Keratinocyte (primary cell): ENCODE measurements around the gene MARCHF11. TPM values are rescaled to one million over a fixed set of nuclear protein-coding genes. Genes with fewer than 3 reads are reported as not detected.

Source experiments
- DNase-seq: peaks from one replicate; pipeline ENCODE4 v3.0.0-alpha.2; 2011; ENCODE audit warnings: low read depth, missing footprints, low spot score
- FAIRE-seq: peaks from 2 replicates; lab custom pipeline; 2011; peaks lifted over from hg19 to GRCh38; lab: Jason Lieb, UNC
- H2AFZ ChIP-seq: 2 replicates; pipeline ENCODE4 v1.6.0; 2012; ENCODE audit warnings: low read length, control low read depth, inconsistent platforms; ENCODE audit not compliant: control insufficient read depth
- H3K27ac ChIP-seq: 2 replicates; pipeline ENCODE4 v1.5.1; 2011; ENCODE audit warnings: low read length; ENCODE audit not compliant: control insufficient read depth, insufficient read depth
- H3K27me3 ChIP-seq: 3 replicates; pipeline ENCODE4 v1.6.0; 2011; ENCODE audit warnings: low read length; ENCODE audit not compliant: control insufficient read depth, insufficient read depth; ENCODE audit errors: extremely low read depth
- H3K36me3 ChIP-seq, 2 experiments: 2 replicates in 1 of 2; 3 replicates in 1 of 2; pipeline ENCODE4 v1.5.1; 2011; ENCODE audit warnings: low read length in 2 of 2, mild to moderate bottlenecking in 1 of 2; ENCODE audit not compliant: control insufficient read depth in 2 of 2, insufficient read depth in 2 of 2; ENCODE audit errors: extremely low read depth in 1 of 2
- H3K4me1 ChIP-seq: 3 replicates; pipeline ENCODE4 v1.5.1; 2011; ENCODE audit warnings: low read length; ENCODE audit not compliant: control insufficient read depth, insufficient read depth; ENCODE audit errors: extremely low read depth
- H3K4me2 ChIP-seq: 3 replicates; pipeline ENCODE4 v1.6.0; 2011; ENCODE audit warnings: low read depth, low read length; ENCODE audit not compliant: control insufficient read depth, insufficient read depth; ENCODE audit errors: extremely low read depth
- H3K4me3 ChIP-seq, 3 experiments: fragments of 200-600 bp in 1 of 3; sonication (generic) in 1 of 3; 2 replicates in 2 of 3; 3 replicates in 1 of 3; pipeline ENCODE4 v1.5.1; 2011 to 2016; ENCODE audit warnings: low read length in 3 of 3, mild to moderate bottlenecking in 3 of 3, control low read depth in 2 of 3, inconsistent platforms in 1 of 3, low read depth in 1 of 3, mixed read lengths in 1 of 3, mixed run types in 1 of 3, moderate library complexity in 1 of 3; ENCODE audit not compliant: control insufficient read depth in 2 of 3, insufficient read depth in 2 of 3; ENCODE audit errors: extremely low read depth in 1 of 3
- H3K79me2 ChIP-seq: 2 replicates; pipeline ENCODE4 v1.6.0; 2012; ENCODE audit warnings: low read length; ENCODE audit not compliant: control insufficient read depth, insufficient read depth
- H3K9ac ChIP-seq: 3 replicates; pipeline ENCODE4 v1.6.0; 2011; ENCODE audit warnings: low read length; ENCODE audit not compliant: control insufficient read depth, insufficient read depth; ENCODE audit errors: extremely low read depth
- H3K9me1 ChIP-seq: 3 replicates; pipeline ENCODE4 v1.6.0; 2011; ENCODE audit warnings: low read length; ENCODE audit not compliant: control insufficient read depth, insufficient read depth; ENCODE audit errors: extremely low read depth
- H3K9me3 ChIP-seq: 2 replicates; pipeline ENCODE4 v1.5.1; 2012; ENCODE audit warnings: low read depth, low read length; ENCODE audit not compliant: control insufficient read depth
- H4K20me1 ChIP-seq: 3 replicates; pipeline ENCODE4 v1.6.0; 2011; ENCODE audit warnings: low read length; ENCODE audit not compliant: control insufficient read depth, insufficient read depth; ENCODE audit errors: extremely low read depth
- CTCF ChIP-seq, 3 experiments: IDR thresholded peaks in 1 of 3; conservative IDR thresholded peaks in 1 of 3; optimal IDR thresholded peaks in 1 of 3; 2 replicates in 2 of 3; 3 replicates in 1 of 3; pipeline versions ENCODE3 to v1.5.1; 2011; ENCODE audit warnings: low read length in 3 of 3, mild to moderate bottlenecking in 3 of 3, moderate library complexity in 2 of 3, control low read depth in 1 of 3, inconsistent platforms in 1 of 3; ENCODE audit not compliant: insufficient read depth in 2 of 3; ENCODE audit errors: extremely low read depth in 1 of 3
- EZH2 ChIP-seq: IDR thresholded peaks from one replicate; pipeline ENCODE4 v1.6.1; 2012; ENCODE audit warnings: inconsistent platforms, mild to moderate bottlenecking, low read length, moderate library complexity
- dilution Hi-C: fragments of 300-500 bp; cut with MboI; formaldehyde crosslinking; loops from one replicate; pipeline ENCODE4 v1.7.0; 2020; ENCODE audit warnings: low sequenced_read_pairs; ENCODE audit not compliant: extremely low pct_ligation_motif_present
- polyA plus RNA-seq, 5 experiments: library from polyadenylated mRNA; depleted of rRNA in 3 of 5; stranded (reverse) in 3 of 5; stranded (forward) in 1 of 5; unstranded in 1 of 5; fragments of >200 nt; gene quantifications; 1 replicate in 1 of 5; 2 replicates in 3 of 5; 3 replicates in 1 of 5; pipeline versions ENCODE4 v1.2.1 to v1.2.3, GENCODE V29; 2011 to 2012; ENCODE audit warnings: missing spikeins in 2 of 5, low read depth in 1 of 5, low replicate concordance in 1 of 5

Gene MARCHF11
- polyA plus RNA-seq, 1 donor (not counting 4 experiments of a cell fraction or from before 2014, with no cell fraction given), result 0.16 TPM

- H3K4me1 ChIP-seq, result no peaks in the 10 kb centered on the region
- H3K4me2 ChIP-seq, result no peak overlapping the region
- FAIRE-seq, result no peak
- TF ChIP-seq CTCF (optimal IDR thresholded peaks at IDR 0.05 in 1 of 3, IDR thresholded peaks at IDR 0.05 in 1 of 3, conservative IDR thresholded peaks at IDR 0.05 in 1 of 3; ENCODE audit: extremely low read depth in 1 of 3, insufficient read depth in 2 of 3, low read length in 3 of 3), result no peak
- no peak for TF ChIP-seq EZH2
- no peak overlapping the region for H3K27ac ChIP-seq
- no peaks in the 10 kb centered on the region for H3K9me3 ChIP-seq
- H3K4me3 ChIP-seq, result no peak overlapping the region
- peak overlapping the region; percentile 33 for H2AFZ ChIP-seq
- dilution Hi-C loops, result no loop called here
- H3K79me2 ChIP-seq, result no peaks in the 10 kb centered on the region
- no peak for DNase-seq
- H3K9ac ChIP-seq, result no peak overlapping the region
- no peaks in the 10 kb centered on the region for H4K20me1 ChIP-seq
- H3K27me3 ChIP-seq, result no peaks in the 10 kb centered on the region
- no peaks in the 10 kb centered on the region for H3K36me3 ChIP-seq
- no peaks in the 10 kb centered on the region for H3K9me1 ChIP-seq
These were observed 115.3 kb downstream of the MARCHF11 start for GRCh38 chr5:16064135-16064893.

GRCh38 chr5:16061163-16061562, 118.4 kb downstream of the MARCHF11 start:
- Histone ChIP-seq H3K4me1 (peaks cover 6% of the 10 kb centered on the region), H3K27me3 (no peaks in the 10 kb centered on the region), H3K9ac (no peak overlapping the region), H2AFZ (no peak overlapping the region), H3K79me2 (no peaks in the 10 kb centered on the region), H3K9me3 (no peaks in the 10 kb centered on the region), H3K9me1 (no peaks in the 10 kb centered on the region), H3K27ac (no peak overlapping the region), H3K36me3 (no peaks in the 10 kb centered on the region), H3K4me2 (no peak overlapping the region), H3K4me3 (no peak overlapping the region), H4K20me1 (no peaks in the 10 kb centered on the region)
- dilution Hi-C loops, result no loop called here
- DNase-seq, result no peak
- no peak for TF ChIP-seq CTCF (optimal IDR thresholded peaks at IDR 0.05 in 1 of 3, IDR thresholded peaks at IDR 0.05 in 1 of 3, conservative IDR thresholded peaks at IDR 0.05 in 1 of 3; ENCODE audit: extremely low read depth in 1 of 3, insufficient read depth in 2 of 3, low read length in 3 of 3)
- TF ChIP-seq EZH2, result no peak
- no peak for FAIRE-seq
